HL-60/S4 treated with retinoic acid at 250 ng/mL for 4 days and 3 days (cell line): ENCODE data around the gene GZMA.
"Not testable (repeated sequence)": the region's sequence is repeated elsewhere in the genome, so short reads cannot be mapped to it uniquely, and the experiment has no call there.

Experiments used
- in situ Hi-C: fragments of 300-500 bp; cut with MboI; formaldehyde crosslinking; loops from 2 replicates; pipeline ENCODE4 v1.7.0; 2022; ENCODE audit warnings: low sequenced_read_pairs

The GZMA gene

DNA sequence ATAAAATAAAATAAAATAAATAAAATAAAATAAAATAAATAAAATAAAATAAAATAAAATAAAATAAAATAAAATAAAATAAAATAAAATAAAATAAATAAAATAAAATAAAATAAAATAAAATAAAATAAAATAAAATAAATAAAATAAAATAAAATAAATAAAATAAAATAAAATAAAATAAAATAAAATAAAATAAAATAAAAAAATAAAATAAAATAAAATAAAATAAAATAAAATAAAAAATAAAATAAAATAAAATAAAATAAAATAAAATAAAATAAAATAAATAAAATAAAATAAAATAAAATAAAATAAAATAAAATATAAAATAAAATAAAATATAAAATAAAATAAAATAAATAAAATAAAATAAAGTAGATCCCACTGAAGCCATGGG lies 3.5 kb downstream of the GZMA start:
- in situ Hi-C loops = not testable (repeated sequence)

DNA sequence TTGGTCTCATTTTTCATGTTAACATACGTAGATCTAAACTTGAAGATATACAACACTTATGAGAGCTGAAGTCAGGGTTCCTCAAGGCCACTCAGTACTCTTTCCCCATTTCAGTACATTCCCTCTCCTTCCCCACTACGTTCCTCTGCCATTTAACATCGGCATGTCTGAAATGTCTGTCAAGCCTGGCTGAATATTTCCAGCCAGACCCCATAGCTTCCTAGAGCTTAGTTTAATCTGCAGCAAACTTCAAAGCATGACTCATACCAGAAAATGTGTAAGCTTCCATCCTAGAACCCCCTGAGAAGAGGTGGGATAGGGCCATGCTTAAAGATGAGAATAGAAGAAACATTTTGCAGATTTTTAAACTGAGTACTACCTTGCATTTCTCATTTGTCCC lies 6.2 kb downstream of the GZMA start:
- in situ Hi-C loops = no loop called here

- in situ Hi-C loops = no loop called here
Observed at GRCh38 chr5:55110217-55110616, 7.8 kb downstream of the GZMA start.

DNA sequence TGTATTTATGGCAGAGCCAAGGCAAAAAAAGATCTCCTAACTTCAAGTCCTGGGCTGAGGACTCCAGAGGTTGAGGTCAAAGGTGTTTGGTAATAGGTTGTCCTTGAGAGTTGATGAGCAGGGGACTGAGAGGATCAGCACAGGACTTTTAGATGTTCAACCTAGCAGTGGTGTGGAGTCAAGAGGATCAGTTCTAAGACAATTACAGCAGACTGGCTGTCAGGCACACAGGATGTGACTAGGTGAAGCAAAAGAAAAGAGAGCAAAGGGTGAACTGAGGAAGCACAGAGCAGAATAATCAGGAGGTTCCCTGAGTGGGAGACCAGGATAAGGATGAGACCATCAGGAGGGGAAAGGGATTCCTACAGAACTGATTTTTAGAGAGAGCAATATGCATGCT lies 10.9 kb downstream of the GZMA start:
- in situ Hi-C loops = no loop called here

GRCh38 chr5:55114061-55114460 lies 11.6 kb downstream of the GZMA start:
- in situ Hi-C loops = no loop called here

GRCh38 chr5:55123365-55123764 lies 20.9 kb downstream of the GZMA start:
- in situ Hi-C loops = no loop called here

GRCh38 chr5:55134053-55134722 lies 31.7 kb downstream of the GZMA start:
- in situ Hi-C loops = no loop called here

DNA sequence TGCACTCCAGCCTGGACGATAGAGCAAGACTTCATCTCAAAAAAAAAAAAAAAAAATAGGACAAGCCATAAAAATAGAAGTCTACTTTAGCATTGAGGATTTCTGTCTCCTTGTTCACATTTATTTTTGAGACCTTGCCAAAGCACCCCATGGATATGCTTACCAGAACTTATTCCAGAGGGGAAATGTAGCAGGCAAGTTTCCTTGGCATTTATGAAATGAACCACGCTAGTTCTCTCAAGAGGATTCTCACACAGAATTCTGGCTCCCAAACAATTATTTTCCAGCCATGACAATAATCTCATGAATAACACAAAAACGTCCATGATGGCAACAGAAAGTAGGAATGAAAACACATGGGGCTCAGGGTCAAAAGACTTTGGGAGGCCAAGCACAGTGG lies 34.1 kb downstream of the GZMA start:
- in situ Hi-C loops = no loop called here

DNA sequence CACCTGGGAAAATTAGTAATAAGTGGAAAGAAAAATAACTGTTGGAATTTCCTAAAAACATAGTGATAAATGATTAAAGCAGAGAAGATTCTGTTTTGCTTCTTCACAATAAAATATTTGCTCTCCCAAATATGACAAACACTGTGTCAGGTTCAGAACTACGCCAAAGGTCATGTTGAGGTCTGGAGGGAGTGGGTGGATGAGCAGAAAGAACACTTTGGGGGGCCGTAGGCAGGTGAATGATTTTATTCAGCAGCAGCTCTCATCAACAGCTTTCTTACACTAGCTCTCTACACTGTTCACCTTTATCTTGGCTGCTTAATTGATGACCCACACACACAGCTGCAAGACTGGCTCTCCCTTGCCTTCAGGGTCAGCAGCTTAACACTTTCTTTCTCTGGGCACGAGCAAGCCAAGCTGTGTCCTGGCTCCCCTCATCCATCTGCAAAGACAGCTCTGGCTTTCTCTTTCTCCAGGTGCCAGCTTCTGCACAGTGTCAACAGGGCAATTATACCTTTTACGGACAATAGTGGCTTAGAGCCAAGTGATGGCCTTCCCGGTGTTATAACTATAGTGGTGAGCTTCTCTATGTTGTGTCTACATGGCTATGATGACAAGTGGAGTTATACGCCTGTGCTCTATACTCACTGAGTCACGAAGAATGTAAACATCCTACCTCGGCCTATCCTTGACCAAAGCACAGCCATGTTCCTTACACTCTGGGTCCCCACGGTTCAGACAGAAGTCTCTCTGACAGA lies 38.6 kb downstream of the GZMA start:
- in situ Hi-C loops = no loop called here

DNA sequence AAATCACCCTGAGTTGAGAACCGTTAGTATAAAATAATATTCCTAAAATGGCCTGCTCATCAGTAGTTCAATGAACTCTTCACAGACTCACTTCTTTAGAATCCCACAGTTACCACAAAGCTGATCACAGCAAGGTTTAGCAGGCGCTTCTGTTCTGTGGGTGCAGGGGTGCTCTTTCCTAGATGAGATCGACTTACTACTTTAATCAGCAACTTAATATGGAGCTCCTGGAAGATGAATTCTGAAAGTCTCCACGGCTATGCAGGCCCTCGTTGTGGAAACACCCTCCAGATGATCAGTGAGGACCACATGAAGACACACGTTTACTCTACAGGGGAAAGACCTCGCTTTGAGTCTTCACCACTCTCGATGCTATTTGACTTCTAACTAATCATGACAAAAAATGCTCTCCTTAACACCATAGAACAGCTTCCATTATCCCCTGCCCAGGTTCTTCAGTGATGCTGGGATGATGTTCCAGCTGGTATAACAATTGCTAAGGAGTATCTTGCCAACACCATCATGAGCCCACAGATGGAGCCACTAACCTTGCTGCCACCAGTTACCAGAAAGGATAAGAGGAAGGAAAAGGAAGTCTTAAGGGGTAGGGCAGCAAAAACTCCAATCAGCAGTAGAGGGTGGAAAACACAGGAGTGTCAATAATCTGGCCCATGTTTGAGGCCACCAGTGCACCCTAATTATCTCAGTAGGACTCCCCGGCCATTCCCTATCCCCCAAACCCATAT lies 39.7 kb downstream of the GZMA start:
- in situ Hi-C loops = no loop called here

GRCh38 chr5:55143624-55144023 lies 41.2 kb downstream of the GZMA start:
- in situ Hi-C loops = no loop called here

GRCh38 chr5:55146080-55146479 lies 43.6 kb downstream of the GZMA start:
- in situ Hi-C loops = no loop called here

GRCh38 chr5:55146543-55147151 lies 44.2 kb downstream of the GZMA start:
- in situ Hi-C loops = no loop called here

- in situ Hi-C loops = no loop called here
Observed at GRCh38 chr5:55149308-55149795, 46.9 kb downstream of the GZMA start.

- in situ Hi-C loops = no loop called here
Observed at GRCh38 chr5:55151923-55152842, 49.7 kb downstream of the GZMA start.

DNA sequence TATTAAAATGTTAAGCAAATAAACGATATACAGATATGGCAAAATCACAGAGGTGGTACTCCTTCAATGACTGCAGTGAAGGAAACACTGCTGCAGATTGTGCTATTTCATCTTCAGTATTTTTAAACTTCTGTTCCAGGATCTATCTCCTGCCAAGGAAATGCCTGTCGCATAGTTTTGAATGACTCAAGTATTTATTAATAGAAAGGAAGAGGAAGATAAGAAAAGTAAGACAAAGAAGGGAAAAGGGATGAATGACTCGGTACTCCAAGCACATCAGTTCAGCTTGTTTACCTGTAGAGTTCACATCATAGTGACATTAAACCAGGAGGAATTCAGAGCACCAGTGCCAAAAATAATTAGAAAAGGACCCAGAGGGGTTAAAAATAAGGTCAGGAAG lies 52.4 kb downstream of the GZMA start:
- in situ Hi-C loops = no loop called here
